H9 (cell line): Measurements from ENCODE around the gene PTBP3. TPM values are rescaled to one million over a fixed set of nuclear protein-coding genes. Genes with fewer than 3 reads are reported as not detected.

ENCODE experiments used
- DNase-seq: peaks from one replicate; pipeline ENCODE4 v3.0.0-alpha.2; 2017
- H2AFZ ChIP-seq: one replicate; pipeline ENCODE4 v1.6.1; 2013; ENCODE audit warnings: mild to moderate bottlenecking, low read length, control low read depth, moderate library complexity
- H2AK5ac ChIP-seq: 2 replicates; pipeline ENCODE4 v1.6.1; 2013; ENCODE audit warnings: low read length, control low read depth, mixed read lengths; ENCODE audit not compliant: insufficient read length
- H2BK120ac ChIP-seq: one replicate; pipeline ENCODE4 v1.6.1; 2013; ENCODE audit warnings: low read depth, mild to moderate bottlenecking, low read length, control low read depth, inconsistent platforms; ENCODE audit not compliant: poor library complexity, severe bottlenecking
- H2BK12ac ChIP-seq: 2 replicates; pipeline ENCODE4 v1.6.1; 2013; ENCODE audit warnings: low read length, control low read depth, mixed read lengths, low read depth; ENCODE audit not compliant: insufficient read length
- H2BK15ac ChIP-seq: 2 replicates; pipeline ENCODE4 v1.6.1; 2013; ENCODE audit warnings: low read depth, low read length, control low read depth
- H2BK20ac ChIP-seq: one replicate; pipeline ENCODE4 v1.6.1; 2013; ENCODE audit warnings: low read depth, mild to moderate bottlenecking, low read length, control low read depth, inconsistent platforms; ENCODE audit not compliant: poor library complexity, severe bottlenecking
- H2BK5ac ChIP-seq: 2 replicates; pipeline ENCODE4 v1.6.1; 2013; ENCODE audit warnings: low read length, control low read depth, mixed read lengths; ENCODE audit not compliant: insufficient read length
- H3K14ac ChIP-seq: 2 replicates; pipeline ENCODE4 v1.6.1; 2013; ENCODE audit warnings: low read length, control low read depth; ENCODE audit not compliant: insufficient read depth
- H3K18ac ChIP-seq: 2 replicates; pipeline ENCODE4 v1.6.1; 2013; ENCODE audit warnings: low read depth, mild to moderate bottlenecking, mixed read lengths, low read length, control low read depth; ENCODE audit not compliant: insufficient read length
- H3K23ac ChIP-seq: 2 replicates; pipeline ENCODE4 v1.6.1; 2013; ENCODE audit warnings: low read length, control low read depth, mixed read lengths, low read depth; ENCODE audit not compliant: insufficient read length
- H3K23me2 ChIP-seq: 2 replicates; pipeline ENCODE4 v1.6.1; 2013; ENCODE audit warnings: low read depth, mild to moderate bottlenecking, mixed read lengths, low read length, control low read depth; ENCODE audit not compliant: insufficient read length, poor library complexity, severe bottlenecking
- H3K27ac ChIP-seq: 2 replicates; pipeline ENCODE4 v1.5.1; 2013; ENCODE audit warnings: low read length, control low read depth, mixed read lengths, low read depth; ENCODE audit not compliant: insufficient read length
- H3K27me3 ChIP-seq: 2 replicates; pipeline ENCODE4 v1.6.1; 2013; ENCODE audit warnings: low read length, control low read depth, inconsistent platforms; ENCODE audit not compliant: insufficient read depth
- H3K4ac ChIP-seq: 2 replicates; pipeline ENCODE4 v1.6.1; 2013; ENCODE audit warnings: low read depth, mild to moderate bottlenecking, control low read depth, inconsistent platforms, low read length, moderate library complexity
- H3K4me1 ChIP-seq: 2 replicates; pipeline ENCODE4 v1.6.1; 2013; ENCODE audit warnings: low read length, control low read depth, inconsistent platforms; ENCODE audit not compliant: insufficient read depth
- H3K4me2 ChIP-seq: 2 replicates; pipeline ENCODE4 v1.6.1; 2013; ENCODE audit warnings: low read length, control low read depth, mixed read lengths; ENCODE audit not compliant: insufficient read length, insufficient read depth
- H3K56ac ChIP-seq: 2 replicates; pipeline ENCODE4 v1.6.1; 2013; ENCODE audit warnings: low read depth, mild to moderate bottlenecking, mixed read lengths, low read length, control low read depth; ENCODE audit not compliant: insufficient read length
- H3K79me1 ChIP-seq: 2 replicates; pipeline ENCODE4 v1.6.1; 2013; ENCODE audit warnings: low read depth, mild to moderate bottlenecking, moderate library complexity, low read length, control low read depth, inconsistent platforms; ENCODE audit not compliant: insufficient read depth, poor library complexity, severe bottlenecking
- H3K79me2 ChIP-seq: 2 replicates; pipeline ENCODE4 v1.6.1; 2013; ENCODE audit warnings: low read length, control low read depth, inconsistent platforms; ENCODE audit not compliant: insufficient read depth
- H3K9ac ChIP-seq: 2 replicates; pipeline ENCODE4 v1.6.1; 2013; ENCODE audit warnings: low read length, control low read depth, mixed read lengths; ENCODE audit not compliant: insufficient read length; ENCODE audit errors: extremely low read depth
- H3K9me3 ChIP-seq: one replicate; pipeline ENCODE4 v1.6.1; 2013; ENCODE audit warnings: low read depth, low read length, inconsistent platforms; ENCODE audit not compliant: control insufficient read depth
- H3T11ph ChIP-seq: one replicate; pipeline ENCODE4 v1.6.1; 2013; ENCODE audit warnings: mild to moderate bottlenecking, low read length, control low read depth, inconsistent platforms
- H4K20me1 ChIP-seq: one replicate; pipeline ENCODE4 v1.6.1; 2013; ENCODE audit not compliant: control insufficient read depth, insufficient read length, insufficient read depth
- H4K5ac ChIP-seq: 2 replicates; pipeline ENCODE4 v1.6.1; 2013; ENCODE audit warnings: low read depth, mild to moderate bottlenecking, mixed read lengths, low read length, control low read depth; ENCODE audit not compliant: insufficient read length
- H4K8ac ChIP-seq: replicated peaks from 2 replicates; pipeline ENCODE4 v1.6.1; 2013; ENCODE audit warnings: low read length, control low read depth, mixed read lengths, low read depth; ENCODE audit not compliant: insufficient read length
- H4K91ac ChIP-seq: 2 replicates; pipeline ENCODE4 v1.6.1; 2013; ENCODE audit warnings: low read depth, mild to moderate bottlenecking, moderate library complexity, mixed read lengths, low read length, control low read depth; ENCODE audit not compliant: insufficient read length
- H3K27ac Mint-ChIP-seq, 3 experiments: 2 replicates in 2 of 3; 3 replicates in 1 of 3; pipeline ENCODE4 v1.8.0; 2020 to 2021; ENCODE audit warnings: mixed read lengths in 3 of 3, mild to moderate bottlenecking in 1 of 3, moderate library complexity in 1 of 3
- H3K27me3 Mint-ChIP-seq: 2 replicates; pipeline ENCODE4 v1.8.0; 2021; ENCODE audit warnings: low read depth, mild to moderate bottlenecking, moderate library complexity, mixed read lengths
- H3K36me3 Mint-ChIP-seq, 3 experiments: 2 replicates in 2 of 3; 3 replicates in 1 of 3; pipeline ENCODE4 v1.8.0; 2020 to 2021; ENCODE audit warnings: low read depth in 3 of 3, mixed read lengths in 3 of 3; ENCODE audit not compliant: insufficient read depth in 1 of 3
- H3K4me1 Mint-ChIP-seq, 2 experiments: 2 replicates each; pipeline ENCODE4 v1.8.0; 2020; ENCODE audit warnings: mixed read lengths in 2 of 2
- H3K4me3 Mint-ChIP-seq, 2 experiments: 2 replicates in 1 of 2; 3 replicates in 1 of 2; pipeline ENCODE4 v1.8.0; 2020 to 2021; ENCODE audit warnings: mild to moderate bottlenecking in 2 of 2, mixed read lengths in 2 of 2, moderate library complexity in 1 of 2
- H3K9me3 Mint-ChIP-seq, 2 experiments: 2 replicates in 1 of 2; 3 replicates in 1 of 2; pipeline ENCODE4 v1.8.0; 2020; ENCODE audit warnings: mild to moderate bottlenecking in 2 of 2, mixed read lengths in 2 of 2, moderate library complexity in 1 of 2
- WGBS: extraction: QIAGEN DNeasy Blood & Tissue Kit; methylation state at CpG from one replicate; pipeline ENCODE4 v1.1.7; 2013; ENCODE audit warnings: missing lambda C conversion rate, low lambda C conversion rate, mixed read lengths; ENCODE audit not compliant: insufficient read length; ENCODE audit errors: extremely low coverage; 5-methylcytosine and 5-hydroxymethylcytosine counted together
- total RNA-seq: library from RNA; stranded (reverse); gene quantifications from 2 replicates; pipeline ENCODE4 v1.2.1, GENCODE V29; 2021
- TF ChIP-seq, protein P1 (sequence below): fragments of 200-600 bp; sonication (generic); conservative IDR thresholded peaks from 3 replicates; pipeline ENCODE4 v1.8.0; 2021; ENCODE audit warnings: antibody characterized with exemption, mild to moderate bottlenecking

Gene PTBP3
- total RNA-seq, 1 experiment from 2014 or later: 89.5 TPM

DNA sequence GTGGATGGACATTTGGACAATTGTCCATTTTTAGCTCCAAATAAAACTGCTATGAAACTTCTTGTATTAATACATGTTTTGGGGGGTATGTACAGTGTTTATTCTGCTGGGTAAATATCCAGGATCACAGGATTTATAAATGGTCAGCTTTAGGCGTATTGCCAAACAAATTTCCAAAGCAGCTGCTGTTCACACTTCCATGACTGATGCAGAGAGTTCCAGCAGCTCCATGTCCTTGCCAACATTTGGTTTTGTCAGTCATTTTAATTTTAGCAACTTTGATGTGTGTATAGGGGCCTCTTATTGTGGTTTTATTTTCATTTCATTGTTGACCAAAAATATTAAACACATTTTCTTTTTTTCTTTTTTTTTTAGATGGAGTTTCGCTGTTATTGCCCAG, 148.5 kb downstream of the PTBP3 start:
- H3K36me3 Mint-ChIP-seq: peaks cover 0 to 6% (median 0%) of the 10 kb centered on the region in 3 experiments; a peak in 1 of 7 replicates
- H2BK12ac ChIP-seq: no peak overlapping the region
- WGBS: no CpG with 5 or more reads among the region's 2 CpGs

More for the DNA sequence above, 148.5 kb downstream of the PTBP3 start:
- TF ChIP-seq, protein P1, sequence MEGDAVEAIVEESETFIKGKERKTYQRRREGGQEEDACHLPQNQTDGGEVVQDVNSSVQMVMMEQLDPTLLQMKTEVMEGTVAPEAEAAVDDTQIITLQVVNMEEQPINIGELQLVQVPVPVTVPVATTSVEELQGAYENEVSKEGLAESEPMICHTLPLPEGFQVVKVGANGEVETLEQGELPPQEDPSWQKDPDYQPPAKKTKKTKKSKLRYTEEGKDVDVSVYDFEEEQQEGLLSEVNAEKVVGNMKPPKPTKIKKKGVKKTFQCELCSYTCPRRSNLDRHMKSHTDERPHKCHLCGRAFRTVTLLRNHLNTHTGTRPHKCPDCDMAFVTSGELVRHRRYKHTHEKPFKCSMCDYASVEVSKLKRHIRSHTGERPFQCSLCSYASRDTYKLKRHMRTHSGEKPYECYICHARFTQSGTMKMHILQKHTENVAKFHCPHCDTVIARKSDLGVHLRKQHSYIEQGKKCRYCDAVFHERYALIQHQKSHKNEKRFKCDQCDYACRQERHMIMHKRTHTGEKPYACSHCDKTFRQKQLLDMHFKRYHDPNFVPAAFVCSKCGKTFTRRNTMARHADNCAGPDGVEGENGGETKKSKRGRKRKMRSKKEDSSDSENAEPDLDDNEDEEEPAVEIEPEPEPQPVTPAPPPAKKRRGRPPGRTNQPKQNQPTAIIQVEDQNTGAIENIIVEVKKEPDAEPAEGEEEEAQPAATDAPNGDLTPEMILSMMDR: no peak
- Histone ChIP-seq H3K79me1 (no peaks in the 10 kb centered on the region), H3K23ac (no peak overlapping the region), H3K18ac (no peak overlapping the region), H3K79me2 (0 out of 2 replicates have a peak, but pooled peaks cover 2% of the 10 kb centered on the region), H2BK15ac (no peak overlapping the region), H4K91ac (no peak overlapping the region), H3K9me3 (no peaks in the 10 kb centered on the region), H2AK5ac (no peak overlapping the region), H3K23me2 (no peaks in the 10 kb centered on the region), H3T11ph (no peak overlapping the region), H3K56ac (no peak overlapping the region), H4K20me1 (no peaks in the 10 kb centered on the region), H4K8ac (no peak overlapping the region), H4K5ac (no peak overlapping the region), H3K27ac (no peak overlapping the region), H3K9ac (no peak overlapping the region), H2AFZ (no peak overlapping the region), H3K27me3 (no peaks in the 10 kb centered on the region), H3K14ac (no peak overlapping the region), H3K4me2 (no peak overlapping the region), H2BK5ac (no peak overlapping the region), H2BK120ac (no peak overlapping the region), H3K4ac (no peak overlapping the region), H2BK20ac (no peak overlapping the region), H3K4me1 (peaks cover 6% of the 10 kb centered on the region; the same call in 1 of the 2 replicates)
- H3K27me3 Mint-ChIP-seq: peaks cover 1% of the 10 kb centered on the region; the same call in 1 of the 2 replicates
- no peak overlapping the region for H3K4me3 Mint-ChIP-seq
- H3K27ac Mint-ChIP-seq: no peak overlapping the region
- DNase-seq: no peak
- peaks cover 21% of the 10 kb centered on the region in 2 experiments for H3K4me1 Mint-ChIP-seq
- peaks cover 0 to 4% of the 10 kb centered on the region in 2 experiments; a peak in 2 of 5 replicates for H3K9me3 Mint-ChIP-seq
